GM23338 (cell line): ENCODE measurements around the gene ROS1. TPM values are rescaled to one million over a fixed set of nuclear protein-coding genes. Genes with fewer than 3 reads are reported as not detected.

ENCODE experiments used
- ATAC-seq: fragments of 200-7000 bp; cut with Tn5 transposase; 3 replicates; pipeline ENCODE4 v1.9.1; 2020
- DNase-seq: peaks from one replicate; pipeline ENCODE4 v3.0.0-alpha.2; 2015; ENCODE audit warnings: low spot score
- H2AFZ ChIP-seq: fragments of 200-600 bp; sonication (generic); 2 replicates; pipeline ENCODE4 v1.8.0; 2016; ENCODE audit warnings: antibody characterized with exemption, mild to moderate bottlenecking, moderate library complexity
- H3F3A ChIP-seq: fragments of 200-600 bp; sonication (generic); replicated peaks from 2 replicates; pipeline ENCODE4 v1.8.0; 2017; ENCODE audit warnings: antibody characterized with exemption, mixed run types, low read depth
- H3K27ac ChIP-seq: fragments of 200-600 bp; sonication (generic); 2 replicates; pipeline ENCODE4 v1.6.1; 2016; ENCODE audit warnings: low read depth
- H3K27me3 ChIP-seq: fragments of 200-600 bp; sonication (generic); 2 replicates; pipeline ENCODE4 v1.8.0; 2016; ENCODE audit warnings: mild to moderate bottlenecking, mixed run types, moderate library complexity; ENCODE audit not compliant: insufficient read depth
- H3K36me3 ChIP-seq: fragments of 200-600 bp; sonication (generic); 2 replicates; pipeline ENCODE4 v1.8.0; 2016; ENCODE audit warnings: mild to moderate bottlenecking; ENCODE audit not compliant: insufficient read depth
- H3K4me1 ChIP-seq: fragments of 200-600 bp; sonication (generic); 2 replicates; pipeline ENCODE4 v1.8.0; 2016; ENCODE audit warnings: mild to moderate bottlenecking, moderate library complexity; ENCODE audit not compliant: insufficient read depth
- H3K4me2 ChIP-seq: fragments of 200-600 bp; sonication (generic); 2 replicates; pipeline ENCODE4 v1.7.1; 2017; ENCODE audit warnings: mixed run types
- H3K4me3 ChIP-seq: fragments of 200-600 bp; sonication (generic); 2 replicates; pipeline ENCODE4 v1.6.1; 2016; ENCODE audit warnings: mixed run types
- H3K79me2 ChIP-seq: fragments of 200-600 bp; sonication (generic); replicated peaks from 2 replicates; pipeline ENCODE4 v1.8.0; 2017; ENCODE audit warnings: mild to moderate bottlenecking; ENCODE audit not compliant: insufficient read depth
- H3K9me2 ChIP-seq: fragments of 200-600 bp; sonication (generic); 2 replicates; pipeline ENCODE4 v1.8.0; 2017; ENCODE audit not compliant: insufficient read depth
- H4K20me1 ChIP-seq: fragments of 200-600 bp; sonication (generic); replicated peaks from 2 replicates; pipeline ENCODE4 v1.8.0; 2017; ENCODE audit warnings: mild to moderate bottlenecking; ENCODE audit not compliant: insufficient read depth
- H3K27ac Mint-ChIP-seq: 2 replicates; pipeline ENCODE4 v1.8.0; 2020; ENCODE audit warnings: inconsistent platforms, mild to moderate bottlenecking, moderate library complexity, mixed read lengths
- H3K27me3 Mint-ChIP-seq: 3 replicates; pipeline ENCODE4 v1.8.0; 2022; ENCODE audit warnings: low read depth, mild to moderate bottlenecking, moderate library complexity, mixed read lengths, inconsistent platforms; ENCODE audit not compliant: insufficient read depth, poor library complexity
- H3K36me3 Mint-ChIP-seq: 3 replicates; pipeline ENCODE4 v1.8.0; 2021; ENCODE audit warnings: low read depth, mild to moderate bottlenecking, inconsistent platforms, moderate library complexity, mixed read lengths
- H3K4me1 Mint-ChIP-seq: 3 replicates; pipeline ENCODE4 v1.8.0; 2020; ENCODE audit warnings: mild to moderate bottlenecking, inconsistent platforms, mixed read lengths
- H3K4me3 Mint-ChIP-seq: 3 replicates; pipeline ENCODE4 v1.8.0; 2021; ENCODE audit warnings: moderate library complexity, mild to moderate bottlenecking, inconsistent platforms, mixed read lengths
- H3K9me3 Mint-ChIP-seq: 3 replicates; pipeline ENCODE4 v1.8.0; 2020; ENCODE audit warnings: moderate library complexity, mild to moderate bottlenecking, inconsistent platforms, mixed read lengths
- CTCF ChIP-seq, 2 experiments: fragments of 200-600 bp in 1 of 2; sonication (generic) in 1 of 2; conservative IDR thresholded peaks; 2 replicates each; pipeline versions ENCODE4 v1.5.1 to v1.6.1; 2016 to 2017; ENCODE audit warnings: antibody characterized with exemption in 2 of 2, low read depth in 2 of 2, mild to moderate bottlenecking in 2 of 2, moderate library complexity in 1 of 2
- EZH2phosphoT487 ChIP-seq: fragments of 200-600 bp; sonication (generic); IDR thresholded peaks from one replicate; pipeline ENCODE4 v1.8.1; 2018; ENCODE audit warnings: antibody characterized with exemption; ENCODE audit not compliant: unreplicated experiment
- JUNB ChIP-seq: IDR thresholded peaks from one replicate; pipeline ENCODE4 v1.6.1; 2016; ENCODE audit warnings: antibody characterized with exemption; ENCODE audit not compliant: unreplicated experiment
- NANOG ChIP-seq: IDR thresholded peaks from 2 replicates; pipeline ENCODE4 v1.6.1; 2016; ENCODE audit warnings: antibody characterized with exemption, borderline replicate concordance
- POLR2AphosphoS5 ChIP-seq: IDR thresholded peaks from 2 replicates; pipeline ENCODE4 v1.6.1; 2016; ENCODE audit warnings: antibody characterized with exemption, low read depth
- REST ChIP-seq: IDR thresholded peaks from one replicate; pipeline ENCODE4 v1.6.1; 2018; ENCODE audit warnings: antibody characterized with exemption; ENCODE audit not compliant: unreplicated experiment
- STAT1 ChIP-seq: IDR thresholded peaks from one replicate; pipeline ENCODE4 v1.6.1; 2016; ENCODE audit warnings: antibody characterized with exemption; ENCODE audit not compliant: unreplicated experiment
- ZNF331 ChIP-seq: fragments of 250-450 bp; sonication (Bioruptor Pico); IDR thresholded peaks from 2 replicates; pipeline ENCODE4 v1.5.0; 2020; ENCODE audit warnings: low read depth, mild to moderate bottlenecking, moderate library complexity
- ZNF462 ChIP-seq: fragments of 250-450 bp; sonication (Bioruptor Pico); IDR thresholded peaks from 2 replicates; pipeline ENCODE4 v1.5.0; 2020; ENCODE audit warnings: mild to moderate bottlenecking, moderate library complexity
- polyA plus RNA-seq: library from polyadenylated mRNA; unstranded; fragments of >200 nt; fragmentation: Nextera tagmentation; extraction: Ambion mirVana; gene quantifications from 2 replicates; pipeline ENCODE4 v1.2.1, GENCODE V29; 2016
- total RNA-seq: library from RNA; depleted of rRNA; stranded (reverse); fragments of >200 nt; shearing (Covaris generic); gene quantifications from 2 replicates; pipeline ENCODE4 v1.2.3, GENCODE V29; 2014

Gene ROS1
- total and polyA plus RNA-seq, 2 experiments from 2014 or later = not detected

GRCh38 chr6:117326396-117326795 lies 99.3 kb downstream of the ROS1 start:
- peaks cover 5% of the 10 kb centered on the region for H3K4me1 Mint-ChIP-seq
- no peaks in the 10 kb centered on the region for H3K9me3 Mint-ChIP-seq
- H4K20me1 ChIP-seq = no peaks in the 10 kb centered on the region
- no peak overlapping the region for H2AFZ ChIP-seq
- no peaks in the 10 kb centered on the region for H3F3A ChIP-seq
- 0 out of 2 replicates have a peak, but pooled peaks cover 6% of the 10 kb centered on the region for H3K4me1 ChIP-seq
- H3K36me3 Mint-ChIP-seq = no peaks in the 10 kb centered on the region
- TF ChIP-seq STAT1 (no peak), EZH2phosphoT487 (no peak), CTCF (conservative IDR thresholded peaks at IDR 0.05; ENCODE audit: low read depth in 2 of 2) (no peak), REST (no peak), ZNF331 (CRISPR knock-in tag) (no peak), ZNF462 (CRISPR knock-in tag) (no peak), JUNB (no peak), POLR2AphosphoS5 (no peak), NANOG (no peak)
- DNase-seq = no peak
- no peaks in the 10 kb centered on the region for H3K36me3 ChIP-seq
- no peak overlapping the region for H3K4me3 Mint-ChIP-seq
- H3K4me2 ChIP-seq = no peak overlapping the region
- H3K27ac Mint-ChIP-seq = no peak overlapping the region
- H3K27ac ChIP-seq = no peak overlapping the region
- no peak for ATAC-seq
- H3K4me3 ChIP-seq = no peak overlapping the region
- H3K79me2 ChIP-seq = no peaks in the 10 kb centered on the region
- peaks cover 11% of the 10 kb centered on the region for H3K9me2 ChIP-seq
- H3K27me3 ChIP-seq = no peaks in the 10 kb centered on the region
- H3K27me3 Mint-ChIP-seq = no peaks in the 10 kb centered on the region
